Osteocyte (in vitro differentiated cells): ENCODE measurements around the gene GEMIN2. TPM values are rescaled to one million over a fixed set of nuclear protein-coding genes. Genes with fewer than 3 reads are reported as not detected.
"Not testable (repeated sequence)": the region's sequence is repeated elsewhere in the genome, so short reads cannot be mapped to it uniquely, and the experiment has no call there.

ENCODE experiments used
- DNase-seq: peaks from one replicate; pipeline ENCODE4 v3.0.0; 2021; ENCODE audit warnings: mixed read lengths; ENCODE audit not compliant: unreplicated experiment; ENCODE audit errors: extremely low spot score
- H3K27ac Mint-ChIP-seq: one replicate; pipeline ENCODE4 v1.8.0; 2021; ENCODE audit warnings: mild to moderate bottlenecking, mixed read lengths; ENCODE audit not compliant: unreplicated experiment
- H3K27me3 Mint-ChIP-seq: one replicate; pipeline ENCODE4 v1.8.0; 2021; ENCODE audit warnings: mixed read lengths; ENCODE audit not compliant: unreplicated experiment
- H3K36me3 Mint-ChIP-seq: one replicate; pipeline ENCODE4 v1.8.0; 2021; ENCODE audit warnings: mixed read lengths; ENCODE audit not compliant: unreplicated experiment
- H3K4me1 Mint-ChIP-seq: one replicate; pipeline ENCODE4 v1.8.0; 2021; ENCODE audit warnings: mixed read lengths; ENCODE audit not compliant: unreplicated experiment
- H3K4me3 Mint-ChIP-seq: one replicate; pipeline ENCODE4 v1.8.0; 2021; ENCODE audit warnings: mild to moderate bottlenecking, moderate library complexity, mixed read lengths; ENCODE audit not compliant: unreplicated experiment
- H3K9me3 Mint-ChIP-seq: one replicate; pipeline ENCODE4 v1.8.0; 2021; ENCODE audit warnings: mixed read lengths; ENCODE audit not compliant: unreplicated experiment
- long read RNA-seq: library from polyadenylated mRNA; unstranded; transcript quantifications from one replicate; pipeline ENCODE4 v2.0.0, GENCODE V29; 2021
- total RNA-seq: library from RNA; stranded (reverse); gene quantifications from 2 replicates; pipeline ENCODE4 v1.2.1, GENCODE V29; 2021
- TF ChIP-seq, protein P1 (sequence below): fragments of 200-600 bp; sonication (generic); IDR thresholded peaks from 2 replicates; pipeline ENCODE4 v1.5.0; 2021; ENCODE audit warnings: antibody characterized with exemption, mild to moderate bottlenecking, moderate library complexity

The GEMIN2 gene, protein sequence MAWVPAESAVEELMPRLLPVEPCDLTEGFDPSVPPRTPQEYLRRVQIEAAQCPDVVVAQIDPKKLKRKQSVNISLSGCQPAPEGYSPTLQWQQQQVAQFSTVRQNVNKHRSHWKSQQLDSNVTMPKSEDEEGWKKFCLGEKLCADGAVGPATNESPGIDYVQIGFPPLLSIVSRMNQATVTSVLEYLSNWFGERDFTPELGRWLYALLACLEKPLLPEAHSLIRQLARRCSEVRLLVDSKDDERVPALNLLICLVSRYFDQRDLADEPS
- 13.2 and 14.9 TPM in 2 replicates for total RNA-seq
- long read RNA-seq, transcript GEMIN2-204 (10 exons, 825 nt), result minor isoform, 7 of 72 reads
- long read RNA-seq, transcript GEMIN2-202 (10 exons, 1,420 nt), result major isoform, 50 of 72 reads
- long read RNA-seq, transcript GEMIN2-201 (9 exons, 1,094 nt), result minor isoform, 6 of 72 reads
- long read RNA-seq, partial matches to known transcripts, result 0 of 72 reads
- long read RNA-seq, other reads (novel, unspliced or antisense), result 6 of 72 reads

DNA sequence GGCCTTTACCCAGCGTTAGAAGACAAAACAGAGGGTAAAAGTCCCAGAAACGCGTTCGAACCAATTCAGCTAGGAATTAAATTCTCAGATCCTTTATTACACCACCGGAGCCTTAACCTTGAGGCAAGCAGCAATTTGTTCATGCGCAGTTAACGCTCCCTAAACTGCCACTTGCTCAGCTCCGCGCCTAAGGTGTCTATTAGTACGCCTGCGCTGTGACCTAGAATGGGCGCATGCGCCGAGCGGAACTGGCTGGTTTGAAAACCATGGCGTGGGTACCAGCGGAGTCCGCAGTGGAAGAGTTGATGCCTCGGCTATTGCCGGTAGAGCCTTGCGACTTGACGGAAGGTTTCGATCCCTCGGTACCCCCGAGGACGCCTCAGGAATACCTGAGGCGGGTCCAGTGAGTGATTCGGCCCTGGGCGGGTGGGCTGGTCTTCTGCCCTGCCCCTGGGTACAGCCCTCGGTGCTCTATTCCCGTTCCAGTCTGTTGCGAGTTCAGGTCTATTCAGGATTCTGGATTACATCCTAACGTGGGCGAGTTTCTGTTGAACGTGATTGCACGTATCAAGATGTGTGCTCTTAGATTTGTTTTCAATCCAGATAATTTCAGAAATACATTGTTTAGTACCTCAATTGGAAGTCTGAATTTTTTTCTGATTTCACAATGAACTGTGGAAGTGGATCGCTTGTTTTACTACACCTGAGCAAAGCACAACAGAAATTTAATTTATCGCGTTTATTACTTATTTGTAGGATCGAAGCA is at the start of gene GEMIN2:
GEMIN2 (plus strand) TSS at position 251 of the 766 bp plus-strand sequence; CDS start at position 267, 16 bp downstream.
- peak within 1 kb of the TSS; percentile 91 for H3K27ac Mint-ChIP-seq
- peak; percentile 97 for DNase-seq
- H3K27me3 Mint-ChIP-seq, result no peaks in the 10 kb centered on the region
- H3K9me3 Mint-ChIP-seq, result no peaks in the 10 kb centered on the region
- TF ChIP-seq, protein P1, sequence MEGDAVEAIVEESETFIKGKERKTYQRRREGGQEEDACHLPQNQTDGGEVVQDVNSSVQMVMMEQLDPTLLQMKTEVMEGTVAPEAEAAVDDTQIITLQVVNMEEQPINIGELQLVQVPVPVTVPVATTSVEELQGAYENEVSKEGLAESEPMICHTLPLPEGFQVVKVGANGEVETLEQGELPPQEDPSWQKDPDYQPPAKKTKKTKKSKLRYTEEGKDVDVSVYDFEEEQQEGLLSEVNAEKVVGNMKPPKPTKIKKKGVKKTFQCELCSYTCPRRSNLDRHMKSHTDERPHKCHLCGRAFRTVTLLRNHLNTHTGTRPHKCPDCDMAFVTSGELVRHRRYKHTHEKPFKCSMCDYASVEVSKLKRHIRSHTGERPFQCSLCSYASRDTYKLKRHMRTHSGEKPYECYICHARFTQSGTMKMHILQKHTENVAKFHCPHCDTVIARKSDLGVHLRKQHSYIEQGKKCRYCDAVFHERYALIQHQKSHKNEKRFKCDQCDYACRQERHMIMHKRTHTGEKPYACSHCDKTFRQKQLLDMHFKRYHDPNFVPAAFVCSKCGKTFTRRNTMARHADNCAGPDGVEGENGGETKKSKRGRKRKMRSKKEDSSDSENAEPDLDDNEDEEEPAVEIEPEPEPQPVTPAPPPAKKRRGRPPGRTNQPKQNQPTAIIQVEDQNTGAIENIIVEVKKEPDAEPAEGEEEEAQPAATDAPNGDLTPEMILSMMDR, result no peak
- peaks cover 15% of the 10 kb centered on the region for H3K4me1 Mint-ChIP-seq
- peak within 1 kb of the TSS; percentile 88 for H3K4me3 Mint-ChIP-seq
- H3K36me3 Mint-ChIP-seq, result peaks cover 2% of the 10 kb centered on the region

DNA sequence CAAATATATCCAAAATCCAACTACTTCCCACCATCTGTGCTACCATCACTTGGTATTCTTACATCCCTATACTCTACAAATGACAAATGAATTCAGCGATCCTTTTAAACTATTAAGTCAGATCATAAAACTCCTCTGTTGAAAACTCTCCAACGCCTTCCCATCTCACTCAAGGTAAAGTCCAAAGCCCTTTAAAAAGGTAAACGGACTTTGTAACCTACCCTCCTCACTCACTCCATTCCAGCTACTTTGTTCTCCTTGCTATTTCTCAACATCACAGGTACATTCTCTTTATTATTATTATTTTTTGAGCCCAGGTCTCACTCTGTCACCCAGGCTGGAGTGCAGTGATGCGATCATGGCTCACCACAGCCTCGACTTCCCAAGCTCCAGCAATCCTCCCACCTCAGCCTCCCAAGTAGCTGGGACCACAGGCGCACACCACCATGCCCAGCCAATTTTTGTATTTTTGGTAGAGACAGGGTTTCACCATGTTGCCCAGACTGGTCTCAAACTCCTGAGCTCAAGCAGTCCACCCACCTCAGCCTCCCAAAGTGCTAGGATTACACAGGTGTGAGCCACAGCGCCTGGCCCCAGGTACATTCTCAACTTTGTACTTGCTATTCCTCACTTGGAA is 44.8 kb upstream of the GEMIN2 start:
- H3K4me1 Mint-ChIP-seq, H3K27me3 Mint-ChIP-seq, H3K4me3 Mint-ChIP-seq, DNase-seq, H3K27ac Mint-ChIP-seq, H3K9me3 Mint-ChIP-seq: not testable (repeated sequence)
- peaks cover 49% of the 10 kb centered on the region for H3K36me3 Mint-ChIP-seq

DNA sequence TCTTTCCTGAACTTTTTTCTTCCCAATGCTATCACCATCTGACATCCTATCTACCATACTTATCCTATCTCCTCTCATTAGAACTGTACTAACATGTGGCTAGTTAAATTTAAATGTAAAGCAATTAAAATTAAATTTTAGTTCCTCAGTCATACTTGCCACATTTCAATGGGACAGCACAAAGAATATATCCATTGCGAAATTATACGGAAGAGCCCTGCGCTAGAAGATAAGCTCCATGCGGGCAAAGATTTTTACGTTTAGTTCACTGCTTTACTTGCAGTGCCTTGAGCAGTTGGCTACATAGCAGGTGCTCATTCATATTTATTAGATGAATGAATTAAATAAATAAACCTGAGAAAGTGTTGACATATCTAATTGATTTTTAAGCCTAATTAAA is 44.2 kb upstream of the GEMIN2 start:
- no peaks in the 10 kb centered on the region for H3K9me3 Mint-ChIP-seq
- no peaks in the 10 kb centered on the region for H3K27me3 Mint-ChIP-seq
- no peak overlapping the region for H3K27ac Mint-ChIP-seq
- H3K36me3 Mint-ChIP-seq, result peaks cover 48% of the 10 kb centered on the region
- no peaks in the 10 kb centered on the region for H3K4me1 Mint-ChIP-seq
- DNase-seq, result no peak
- H3K4me3 Mint-ChIP-seq, result no peak overlapping the region
- TF ChIP-seq, protein P1, result no peak

DNA sequence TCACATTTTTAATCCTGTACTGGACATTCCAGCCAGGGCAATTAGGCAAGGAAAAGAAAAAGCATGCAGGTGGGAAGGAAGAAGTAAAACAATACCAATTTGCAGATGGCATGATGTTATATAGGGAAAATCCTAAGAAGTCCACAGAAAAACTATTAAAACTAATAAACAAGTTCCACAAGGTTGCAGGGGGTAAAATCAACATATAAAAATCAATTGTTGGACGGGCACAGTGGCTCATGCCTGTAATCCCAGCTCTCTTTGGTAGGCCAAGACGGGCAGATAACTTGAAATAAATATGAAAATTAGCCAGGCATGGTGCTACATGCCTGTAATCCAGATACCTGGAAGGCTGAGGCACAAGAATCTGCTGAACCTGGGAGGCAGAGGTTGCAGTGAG is 43.0 kb upstream of the GEMIN2 start:
- no peak overlapping the region for H3K27ac Mint-ChIP-seq
- H3K4me3 Mint-ChIP-seq, result no peak overlapping the region
- no peak for DNase-seq

DNA sequence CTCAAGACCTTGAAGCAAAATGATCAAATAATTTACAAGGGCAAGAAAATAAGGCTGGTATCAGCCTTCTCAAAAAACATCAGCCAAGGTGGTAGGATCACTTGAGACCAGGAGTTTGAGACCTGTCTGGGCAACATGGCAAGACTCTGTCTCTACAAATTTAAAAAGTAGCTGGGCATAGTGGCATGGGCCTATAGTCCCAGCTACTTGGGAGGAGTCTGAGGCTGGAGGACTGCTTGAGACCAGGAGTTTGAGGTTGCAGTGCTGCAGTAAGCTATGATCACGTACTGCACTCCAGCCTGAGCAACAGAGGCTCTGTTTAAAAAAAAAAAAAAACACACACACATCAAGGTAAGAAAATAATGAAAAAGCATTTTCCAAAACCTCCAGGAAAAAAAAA is 33.2 kb upstream of the GEMIN2 start:
- DNase-seq, result no peak
- no peak overlapping the region for H3K4me3 Mint-ChIP-seq
- no peaks in the 10 kb centered on the region for H3K9me3 Mint-ChIP-seq
- H3K27ac Mint-ChIP-seq, result peak overlapping the region; percentile 16
- peaks cover 43% of the 10 kb centered on the region for H3K36me3 Mint-ChIP-seq
- no peaks in the 10 kb centered on the region for H3K27me3 Mint-ChIP-seq
- TF ChIP-seq, protein P1, result no peak
- no peaks in the 10 kb centered on the region for H3K4me1 Mint-ChIP-seq

More for the DNA sequence above, 43.0 kb upstream of the GEMIN2 start:
- H3K9me3 Mint-ChIP-seq, result no peaks in the 10 kb centered on the region
- peaks cover 49% of the 10 kb centered on the region for H3K36me3 Mint-ChIP-seq
- H3K27me3 Mint-ChIP-seq, result no peaks in the 10 kb centered on the region
- TF ChIP-seq, protein P1, result no peak
- H3K4me1 Mint-ChIP-seq, result no peaks in the 10 kb centered on the region
